Psoas muscle (tissue), 8 donors: Measurements from ENCODE around the gene EDN1. TPM values are rescaled to one million over a fixed set of nuclear protein-coding genes. Genes with fewer than 3 reads are reported as not detected.

Experiments used
- ATAC-seq, 4 donors: fragments of 200-7000 bp; cut with Tn5 transposase; one replicate each; pipeline ENCODE4 v1.9.1; 2020; ENCODE audit warnings: moderate library complexity in 3 of 4, mild to moderate bottlenecking in 2 of 4
- DNase-seq, 2 donors: peaks; one replicate each; pipeline ENCODE4 v3.0.0-alpha.2; 2020
- H3K27ac ChIP-seq: fragments of 200-600 bp; one replicate; pipeline ENCODE4 v1.8.0; 2022
- H3K27me3 ChIP-seq, 3 donors: fragments of 200-600 bp in 1 of 3; one replicate each; pipeline versions ENCODE4 v1.6.1 to v1.8.0; 2013 to 2022; ENCODE audit warnings: low read length in 2 of 3, mild to moderate bottlenecking in 2 of 3, moderate library complexity in 1 of 3; ENCODE audit not compliant: insufficient read depth in 3 of 3
- H3K36me3 ChIP-seq, 2 donors: fragments of 200-600 bp in 1 of 2; one replicate each; pipeline versions ENCODE4 v1.6.1 to v1.8.0; 2013 to 2022; ENCODE audit warnings: low read depth in 1 of 2, mild to moderate bottlenecking in 1 of 2, moderate library complexity in 1 of 2; ENCODE audit not compliant: insufficient read depth in 1 of 2
- H3K4me1 ChIP-seq: fragments of 200-600 bp; one replicate; pipeline ENCODE4 v1.8.0; 2022
- H3K4me3 ChIP-seq: fragments of 200-600 bp; one replicate; pipeline ENCODE4 v1.8.0; 2022; ENCODE audit warnings: mild to moderate bottlenecking
- H3K9me3 ChIP-seq: fragments of 200-600 bp; one replicate; pipeline ENCODE4 v1.8.0; 2022
- CTCF ChIP-seq: fragments of 200-600 bp; IDR thresholded peaks from one replicate; pipeline ENCODE4 v1.8.0; 2022; ENCODE audit warnings: antibody characterized with exemption
- WGBS, 3 donors: extraction: QIAGEN DNeasy Blood & Tissue Kit; methylation state at CpG; one replicate each; pipeline versions ENCODE4 v1.1.6 to v1.1.7; 2013; 5-methylcytosine and 5-hydroxymethylcytosine counted together
- intact Hi-C, 2 donors: fragments of 100-400 bp; cut with DNase I; formaldehyde crosslinking; loops; one replicate each; pipeline versions ENCODE4 v1.11.0 to v1.14.2; 2022
- polyA plus RNA-seq, 3 donors: library from polyadenylated mRNA; stranded (reverse); fragments of 200-250 nt; gene quantifications; one replicate each; pipeline ENCODE4 v1.2.3, GENCODE V29; 2013
- total RNA-seq, 4 donors: library from RNA; stranded (reverse); fragmentation: NEBNext Ultra II Directional in 2 of 4; extraction: Animal tissue kit (Norgen Biotek cat#: 25700) in 2 of 4; gene quantifications; one replicate each; pipeline versions ENCODE4 v1.2.1 to v1.2.4, GENCODE V29; 2021 to 2023
- donor health status: healthy with polysubstance abuse.
- donor health status: DM: no; HTN: no; CAD: no; lungs with moderate emphysema.
- donor health status: Bipolar disorder and iron deficiency.
- donor health status: healthy.
- donor health status: DM: yes; HTN: yes; CAD: no.
- donor health status: DM: no; HTN: no; CAD: no.
- donor health status: DM: no; HTN: no; CAD: no.
- donor health status: DM: yes; HTN: yes; CAD: no.

The EDN1 gene
- total and polyA plus RNA-seq, 7 donors: 0.68 to 3.7 (median 2.0) TPM

GRCh38 chr6:12245763-12246718 is 44.1 kb upstream of the EDN1 start:
- WGBS, 3 donors: 56 to 65% (median 62%) methylated on average over 6 of the region's 6 CpGs
- no peak overlapping the region for H3K27ac ChIP-seq
- no peak for TF ChIP-seq CTCF
- H3K4me1 ChIP-seq: no peaks in the 10 kb centered on the region
- H3K36me3 ChIP-seq: no peaks in the 10 kb centered on the region
- no peaks in the 10 kb centered on the region for H3K27me3 ChIP-seq
- DNase-seq: no peak
- no peak overlapping the region for H3K4me3 ChIP-seq
- no peaks in the 10 kb centered on the region for H3K9me3 ChIP-seq
- no peak for ATAC-seq
- intact Hi-C loops: no loop called here

- no peaks in the 10 kb centered on the region for H3K27me3 ChIP-seq
- DNase-seq (no peak), ATAC-seq (no peak)
- no peaks in the 10 kb centered on the region for H3K9me3 ChIP-seq
- H3K4me1 ChIP-seq: no peaks in the 10 kb centered on the region
- H3K27ac ChIP-seq: no peak overlapping the region
- H3K36me3 ChIP-seq: no peaks in the 10 kb centered on the region
- no peak overlapping the region for H3K4me3 ChIP-seq
- WGBS, 3 donors: 89 to 94% (median 91%) methylated on average over 2 of the region's 2 CpGs
- TF ChIP-seq CTCF: no peak
- intact Hi-C loops: no loop called here
Observed at GRCh38 chr6:12246900-12247299, 43.3 kb upstream of the EDN1 start.

GRCh38 chr6:12249541-12250382 is 40.4 kb upstream of the EDN1 start:
- ATAC-seq (no peak), DNase-seq (no peak)
- WGBS, 3 donors: 69 to 75% (median 72%) methylated on average over 4 of the region's 4 CpGs
- Histone ChIP-seq H3K4me3 (no peak overlapping the region), H3K36me3 (no peaks in the 10 kb centered on the region), H3K9me3 (no peaks in the 10 kb centered on the region), H3K4me1 (no peaks in the 10 kb centered on the region), H3K27me3 (no peaks in the 10 kb centered on the region), H3K27ac (no peak overlapping the region)
- no peak for TF ChIP-seq CTCF
- intact Hi-C loops: no loop called here

- WGBS, 3 donors: 87 to 100% (median 92%) methylated on average over 1 of the region's 1 CpG
- no peaks in the 10 kb centered on the region for H3K36me3 ChIP-seq
- H3K4me3 ChIP-seq: no peak overlapping the region
- ATAC-seq (no peak), DNase-seq (no peak)
- no peak for TF ChIP-seq CTCF
- no peaks in the 10 kb centered on the region for H3K4me1 ChIP-seq
- no peak overlapping the region for H3K27ac ChIP-seq
- intact Hi-C loops: no loop called here
- no peaks in the 10 kb centered on the region for H3K9me3 ChIP-seq
- no peaks in the 10 kb centered on the region for H3K27me3 ChIP-seq
Observed at GRCh38 chr6:12250383-12250770, 39.8 kb upstream of the EDN1 start.
